Measurements from ENCODE around the gene VDR. TPM values are rescaled to one million over a fixed set of nuclear protein-coding genes. Genes with fewer than 3 reads are reported as not detected.

The VDR gene
- total and polyA plus RNA-seq, 4 experiments from 2014 or later, result 0.37 to 3.2 (median 1.0) TPM

GRCh38 chr12:47820631-47821345, 84.0 kb downstream of the VDR start:
- H3K27me3 ChIP-seq (ENCODE audit: insufficient read depth, low read length), result no peaks in the 10 kb centered on the region
- H3K4me3 ChIP-seq (ENCODE audit: low read length in 2 of 2), result no peak overlapping the region
- ChIA-PET POLR2A (ENCODE audit: partially characterized antibody) (interaction anchor here (1.1 to 8.2 kb wide), 8 partner anchors 11 to 115 kb away, joined by 4 to 270 read pairs (median 4); partner anchors contain the start of genes RPAP3 and SLC48A1), CTCF (ENCODE audit: partially characterized antibody) (interaction anchor here (0.6 to 6.9 kb wide), 5 partner anchors 8 to 78 kb away, joined by 3 to 223 read pairs (median 21); no protein-coding TSS in a partner anchor)
- DNase-seq, result no peak
- peaks cover 62 to 87% (median 77%) of the 10 kb centered on the region in 4 donors for H3K4me1 Mint-ChIP-seq
- H3K27me3 Mint-ChIP-seq, result no peaks in the 10 kb centered on the region
- peaks cover 0 to 2% (median 0%) of the 10 kb centered on the region in 8 donors for H3K9me3 Mint-ChIP-seq
- H3K27ac Mint-ChIP-seq, result peak overlapping the region; percentile 93 to 98 (median 97)
- peaks cover 87% of the 10 kb centered on the region for H3K4me1 ChIP-seq (ENCODE audit: insufficient read depth, low read length)
- H3K36me3 ChIP-seq (ENCODE audit: insufficient read depth, low read length), result no peaks in the 10 kb centered on the region
- intact Hi-C loops (cut with micrococcal nuclease), result loop anchor here (1.0 kb wide), 1 partner anchor 13 kb away; no protein-coding TSS in a partner anchor
- H3K9me3 ChIP-seq (ENCODE audit: control insufficient read depth in 1 of 2, low read length in 2 of 2), result no peaks in the 10 kb centered on the region
- H3K4me3 Mint-ChIP-seq, result peak overlapping the region; percentile 91 to 97 (median 94)
- peak overlapping the region; percentile 79 for H3K27ac ChIP-seq (ENCODE audit: low read depth, low read length)
- peaks cover 0 to 9% of the 10 kb centered on the region in 2 donors for H3K36me3 Mint-ChIP-seq

DNA sequence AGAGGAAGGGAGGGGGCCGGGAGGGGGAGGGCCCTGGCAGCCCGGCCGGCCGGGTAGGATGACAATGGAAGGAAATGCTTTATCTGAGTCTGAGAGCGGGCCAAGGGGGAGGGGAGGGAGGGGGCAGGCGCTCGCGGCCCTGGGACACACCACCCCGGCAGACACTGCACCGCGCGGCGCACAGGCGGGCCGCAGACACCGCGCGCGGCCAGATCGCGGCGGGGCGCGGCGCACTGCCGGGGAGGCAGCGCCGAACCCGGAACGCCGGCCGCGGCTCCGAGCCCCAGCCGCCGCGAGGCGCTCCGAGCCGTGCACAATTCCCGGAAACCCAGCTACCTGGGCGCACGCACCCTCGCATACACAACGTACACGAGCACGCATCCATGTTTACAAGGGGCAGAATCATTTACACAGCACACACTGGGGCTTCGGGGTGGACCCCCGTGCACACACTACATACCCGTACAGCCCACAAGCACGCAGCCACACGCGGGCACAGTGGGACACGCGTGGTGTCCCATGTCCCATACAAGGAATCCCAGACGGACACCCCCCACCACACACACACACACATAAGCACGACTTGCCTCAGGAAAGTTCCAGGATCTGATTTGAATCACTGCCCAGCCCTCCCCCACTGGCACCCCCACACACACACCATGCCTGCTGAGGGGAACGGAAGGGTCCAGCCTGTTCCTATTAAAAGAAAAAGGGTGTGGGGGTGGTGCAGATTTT, 84.7 kb downstream of the VDR start, which contains the start of gene HDAC7:
Gene HDAC7, minus strand, starts transcription at position 8 of the 735 bp plus-strand sequence. CDS start 118 bp downstream, outside the sequence.
- Mint-ChIP-seq H3K9me3 (peaks cover 0 to 2% (median 0%) of the 10 kb centered on the region in 8 donors), H3K4me1 (peaks cover 62 to 87% (median 77%) of the 10 kb centered on the region in 4 donors), H3K27me3 (no peaks in the 10 kb centered on the region), H3K36me3 (peaks cover 0 to 9% of the 10 kb centered on the region in 2 donors), H3K4me3 (peak within 1 kb of the TSS; percentile 91 to 97 (median 95)), H3K27ac (peak within 1 kb of the TSS; percentile 93 to 98 (median 97))
- Histone ChIP-seq H3K36me3 (ENCODE audit: insufficient read depth, low read length) (no peaks in the 10 kb centered on the region), H3K27ac (ENCODE audit: low read depth, low read length) (peak within 1 kb of the TSS; percentile 79), H3K4me3 (ENCODE audit: low read length in 2 of 2) (peak within 1 kb of the TSS; percentile 79 to 84), H3K4me1 (ENCODE audit: insufficient read depth, low read length) (peaks cover 87% of the 10 kb centered on the region), H3K9me3 (ENCODE audit: control insufficient read depth in 1 of 2, low read length in 2 of 2) (no peaks in the 10 kb centered on the region), H3K27me3 (ENCODE audit: insufficient read depth, low read length) (no peaks in the 10 kb centered on the region)
- DNase-seq, result peak; percentile 55 to 86 (median 68)
- intact Hi-C loops (cut with micrococcal nuclease), result loop anchor here (1.0 kb wide), 2 partner anchors 10 to 13 kb away; no protein-coding TSS in a partner anchor
- ChIA-PET POLR2A (ENCODE audit: partially characterized antibody) (interaction anchor here (1.0 to 8.2 kb wide), 16 partner anchors 10 to 114 kb away, joined by 3 to 270 read pairs (median 4); partner anchors contain the start of genes RPAP3 and SLC48A1), CTCF (ENCODE audit: partially characterized antibody) (interaction anchor here (0.6 to 6.9 kb wide), 4 partner anchors 10 to 77 kb away, joined by 3 to 223 read pairs (median 41); no protein-coding TSS in a partner anchor)

DNA sequence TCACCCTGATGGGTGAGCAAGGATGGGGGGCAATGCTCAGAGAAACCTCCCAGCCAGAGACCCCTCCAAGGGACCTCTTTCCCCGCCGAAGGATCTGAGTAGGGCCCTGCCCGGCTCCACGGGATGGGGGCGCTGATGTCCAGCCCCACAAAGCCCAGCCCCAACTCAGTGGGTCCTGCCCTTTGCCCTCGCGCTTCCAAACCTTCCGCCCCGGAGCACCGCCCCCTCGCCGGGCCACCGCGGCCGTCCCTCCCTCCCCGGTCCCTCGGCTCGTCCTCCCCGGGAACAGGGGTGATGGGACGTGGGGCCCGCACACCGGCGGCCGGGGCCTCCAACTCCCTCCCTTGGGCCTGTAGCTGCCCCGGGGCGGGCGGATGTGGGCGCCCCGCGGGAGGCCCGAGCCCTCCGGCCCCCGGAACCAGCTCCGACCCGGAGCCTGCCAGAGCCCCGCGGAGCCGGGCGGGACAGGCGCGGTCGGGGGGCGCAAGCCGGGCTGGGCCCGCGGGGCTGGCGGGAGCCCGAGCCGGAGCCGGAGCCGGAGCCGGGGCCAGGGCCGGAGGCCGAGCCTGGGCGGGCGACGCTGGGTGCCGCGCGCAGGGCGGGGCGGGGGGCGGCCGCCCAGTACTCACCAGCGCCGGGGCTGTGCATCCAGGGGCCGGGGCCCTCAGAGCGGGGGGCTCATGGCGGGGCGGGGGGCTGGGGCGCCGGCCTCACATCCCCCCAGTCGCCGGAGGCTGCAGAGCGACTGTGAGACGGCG, 85.5 kb downstream of the VDR start:
- Mint-ChIP-seq H3K4me3 (peak overlapping the region; percentile 88 to 97 (median 94)), H3K27ac (peak overlapping the region; percentile 83 to 98 (median 94)), H3K36me3 (peaks cover 0 to 9% of the 10 kb centered on the region in 2 donors), H3K27me3 (no peaks in the 10 kb centered on the region), H3K4me1 (peaks cover 62 to 87% (median 77%) of the 10 kb centered on the region in 4 donors), H3K9me3 (peaks cover 0 to 2% (median 0%) of the 10 kb centered on the region in 8 donors)
- H3K4me1 ChIP-seq (ENCODE audit: insufficient read depth, low read length), result peaks cover 87% of the 10 kb centered on the region
- H3K4me3 ChIP-seq (ENCODE audit: low read length in 2 of 2), result peak overlapping the region; percentile 79 to 84
- DNase-seq, result peak in 3 of 5 donors; percentile 21 to 52 (median 38)
- H3K36me3 ChIP-seq (ENCODE audit: insufficient read depth, low read length), result no peaks in the 10 kb centered on the region
- H3K27ac ChIP-seq (ENCODE audit: low read depth, low read length), result peak overlapping the region; percentile 79
- intact Hi-C loops (cut with micrococcal nuclease), result loop anchor here (1.0 kb wide), 1 partner anchor 9 kb away; no protein-coding TSS in a partner anchor
- POLR2A ChIA-PET (ENCODE audit: partially characterized antibody), result interaction anchor here (1.0 to 8.2 kb wide), 15 partner anchors 9 to 113 kb away, joined by 3 to 270 read pairs (median 4); partner anchors contain the start of genes RPAP3 and SLC48A1
- CTCF ChIA-PET (ENCODE audit: partially characterized antibody), result interaction anchor here (0.8 to 6.9 kb wide), 9 partner anchors 9 to 77 kb away, joined by 3 to 223 read pairs (median 17); no protein-coding TSS in a partner anchor
- no peaks in the 10 kb centered on the region for H3K27me3 ChIP-seq (ENCODE audit: insufficient read depth, low read length)
- H3K9me3 ChIP-seq (ENCODE audit: control insufficient read depth in 1 of 2, low read length in 2 of 2), result no peaks in the 10 kb centered on the region

GRCh38 chr12:47818467-47819137, 86.2 kb downstream of the VDR start:
- Mint-ChIP-seq H3K9me3 (peaks cover 0 to 2% (median 0%) of the 10 kb centered on the region in 8 donors), H3K4me3 (peak overlapping the region; percentile 88 to 97 (median 94)), H3K27me3 (no peaks in the 10 kb centered on the region), H3K4me1 (peaks cover 62 to 87% (median 77%) of the 10 kb centered on the region in 4 donors), H3K36me3 (peaks cover 0 to 13% of the 10 kb centered on the region in 2 donors), H3K27ac (peak overlapping the region; percentile 83 to 98 (median 94))
- intact Hi-C loops (cut with micrococcal nuclease), result loop anchor here (1.0 kb wide), 1 partner anchor 8 kb away; no protein-coding TSS in a partner anchor
- CTCF ChIA-PET (ENCODE audit: partially characterized antibody), result interaction anchor here (0.8 to 6.9 kb wide), 12 partner anchors 8 to 76 kb away, joined by 3 to 223 read pairs (median 7); no protein-coding TSS in a partner anchor
- H3K27ac ChIP-seq (ENCODE audit: low read depth, low read length), result peak overlapping the region; percentile 79
- peaks cover 87% of the 10 kb centered on the region for H3K4me1 ChIP-seq (ENCODE audit: insufficient read depth, low read length)
- no peaks in the 10 kb centered on the region for H3K9me3 ChIP-seq (ENCODE audit: control insufficient read depth in 1 of 2, low read length in 2 of 2)
- peak overlapping the region; percentile 79 to 84 for H3K4me3 ChIP-seq (ENCODE audit: low read length in 2 of 2)
- peak in 3 of 5 donors; percentile 32 to 48 (median 44) for DNase-seq
- H3K27me3 ChIP-seq (ENCODE audit: insufficient read depth, low read length), result no peaks in the 10 kb centered on the region
- POLR2A ChIA-PET (ENCODE audit: partially characterized antibody), result interaction anchor here (1.0 to 8.2 kb wide), 14 partner anchors 9 to 113 kb away, joined by 3 to 270 read pairs (median 5); partner anchors contain the start of genes RPAP3 and SLC48A1
- no peaks in the 10 kb centered on the region for H3K36me3 ChIP-seq (ENCODE audit: insufficient read depth, low read length)

- Histone ChIP-seq H3K9me3 (ENCODE audit: control insufficient read depth in 1 of 2, low read length in 2 of 2) (no peaks in the 10 kb centered on the region), H3K36me3 (ENCODE audit: insufficient read depth, low read length) (no peaks in the 10 kb centered on the region), H3K27ac (ENCODE audit: low read depth, low read length) (peak overlapping the region; percentile 79), H3K4me3 (ENCODE audit: low read length in 2 of 2) (peak overlapping the region; percentile 79 to 84), H3K4me1 (ENCODE audit: insufficient read depth, low read length) (peaks cover 86% of the 10 kb centered on the region), H3K27me3 (ENCODE audit: insufficient read depth, low read length) (no peaks in the 10 kb centered on the region)
- POLR2A ChIA-PET (ENCODE audit: partially characterized antibody), result interaction anchor here (0.9 to 8.2 kb wide), 13 partner anchors 8 to 112 kb away, joined by 3 to 270 read pairs (median 7); partner anchors contain the start of genes RPAP3 and SLC48A1
- intact Hi-C loops (cut with micrococcal nuclease), result no loop called here
- Mint-ChIP-seq H3K9me3 (peaks cover 0 to 2% (median 0%) of the 10 kb centered on the region in 8 donors), H3K27ac (peak overlapping the region; percentile 83 to 98 (median 94)), H3K4me1 (peaks cover 63 to 87% (median 77%) of the 10 kb centered on the region in 4 donors), H3K36me3 (peaks cover 0 to 16% of the 10 kb centered on the region in 2 donors), H3K4me3 (peak overlapping the region; percentile 88 to 97 (median 94)), H3K27me3 (no peaks in the 10 kb centered on the region)
- CTCF ChIA-PET (ENCODE audit: partially characterized antibody), result interaction anchor here (1.1 to 6.9 kb wide), 15 partner anchors 8 to 75 kb away, joined by 3 to 223 read pairs (median 7); no protein-coding TSS in a partner anchor
- DNase-seq, result no peak
Measured at GRCh38 chr12:47818007-47818376, 86.8 kb downstream of the VDR start.

Data from CD4-positive, alpha-beta memory T cell (primary cell).